Activated CD8-positive, alpha-beta memory T cell treated with anti-CD3 and anti-CD28 coated beads, Interleukin-2, amount 50 U/mL, for 1 hour (primary cell): ENCODE results near the gene MEGF11.

ENCODE experiments used
- DNase-seq: peaks from one replicate; pipeline ENCODE4 v3.0.0-alpha.2; 2020; ENCODE audit errors: extremely low read depth

MEGF11 gene

DNA sequence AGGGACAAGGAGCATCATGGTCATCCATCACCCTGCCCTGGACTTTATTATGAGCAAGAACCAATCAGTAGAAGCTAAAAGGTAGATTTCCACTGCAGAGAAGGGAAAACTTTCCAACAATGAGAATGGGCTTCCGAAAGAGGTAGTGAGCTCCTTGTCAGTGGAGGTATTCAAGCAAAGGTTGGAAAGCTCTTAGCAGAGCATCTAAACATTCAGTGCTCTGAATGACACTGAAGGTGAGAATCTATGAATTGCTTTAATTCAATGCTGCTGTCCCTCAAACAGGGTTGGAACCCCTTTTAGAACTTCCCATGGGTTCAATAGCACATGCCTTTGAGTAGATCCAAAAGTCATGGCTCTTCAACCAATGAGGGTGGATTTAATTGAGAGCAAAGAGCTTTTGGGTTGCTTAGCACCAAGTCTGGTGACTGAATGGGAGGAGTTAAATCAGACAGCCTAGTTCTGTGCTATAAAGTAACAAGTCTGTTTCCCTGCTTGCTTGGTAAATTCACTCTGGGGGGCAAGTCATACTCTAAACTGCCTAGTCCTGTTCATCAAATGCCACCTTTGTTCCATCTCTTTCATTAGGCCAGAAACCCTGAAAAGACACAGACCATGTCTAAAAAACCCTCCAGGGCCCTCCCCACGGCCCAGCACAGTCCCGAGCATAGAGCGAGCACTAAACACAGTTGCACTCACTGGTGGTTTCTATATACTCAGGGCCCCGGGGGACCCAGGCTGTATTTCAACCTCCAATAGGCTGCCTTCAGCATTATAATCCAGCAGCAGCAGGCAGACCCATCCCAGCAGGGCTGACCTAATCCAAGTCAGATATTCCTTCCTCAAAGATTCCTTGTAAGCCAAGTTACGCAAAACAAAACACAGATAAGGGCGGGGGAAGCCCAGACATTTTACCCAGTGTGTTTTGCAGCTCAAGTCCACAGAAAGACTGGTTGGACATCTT is 161.2 kb downstream of the MEGF11 start:
- DNase-seq: no peak

DNA sequence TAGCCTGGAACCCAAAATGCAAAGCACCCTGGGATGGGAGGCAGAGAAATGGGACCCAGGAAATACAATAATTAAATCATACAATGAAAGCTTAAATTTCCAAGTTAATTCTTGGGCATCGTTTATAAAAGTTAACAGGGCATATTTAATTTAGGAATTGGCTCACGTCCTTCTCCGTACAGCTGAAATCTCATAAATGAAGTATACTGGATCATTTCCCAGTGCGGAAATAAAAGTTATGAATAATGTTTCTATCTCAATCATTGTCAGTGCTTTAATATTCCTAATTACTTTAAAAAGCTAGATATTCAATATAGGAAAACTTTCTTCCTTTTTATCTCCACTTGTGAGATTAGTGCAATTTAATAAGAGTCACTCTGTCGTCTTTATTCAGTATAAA is 164.0 kb downstream of the MEGF11 start:
- DNase-seq: no peak

DNA sequence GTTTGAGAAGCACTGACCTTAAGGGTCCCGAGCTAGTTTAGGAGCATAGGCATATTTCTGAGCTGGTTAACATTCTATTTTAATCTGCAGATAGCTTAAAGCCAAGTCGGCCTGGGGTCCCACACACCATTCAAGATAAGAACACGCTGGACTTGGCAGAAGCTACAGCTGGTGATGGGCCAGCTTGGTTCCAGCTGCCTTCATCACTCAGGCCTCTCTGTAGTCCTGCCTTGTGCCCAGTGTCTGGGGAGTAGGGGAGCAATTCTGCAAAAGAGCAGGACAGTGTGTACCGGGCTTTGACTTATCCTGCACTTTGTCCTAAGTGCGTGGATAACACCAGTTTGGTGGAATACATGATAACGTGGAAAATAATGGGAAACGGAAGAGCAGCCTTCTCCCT is 164.5 kb downstream of the MEGF11 start:
- DNase-seq: no peak

DNA sequence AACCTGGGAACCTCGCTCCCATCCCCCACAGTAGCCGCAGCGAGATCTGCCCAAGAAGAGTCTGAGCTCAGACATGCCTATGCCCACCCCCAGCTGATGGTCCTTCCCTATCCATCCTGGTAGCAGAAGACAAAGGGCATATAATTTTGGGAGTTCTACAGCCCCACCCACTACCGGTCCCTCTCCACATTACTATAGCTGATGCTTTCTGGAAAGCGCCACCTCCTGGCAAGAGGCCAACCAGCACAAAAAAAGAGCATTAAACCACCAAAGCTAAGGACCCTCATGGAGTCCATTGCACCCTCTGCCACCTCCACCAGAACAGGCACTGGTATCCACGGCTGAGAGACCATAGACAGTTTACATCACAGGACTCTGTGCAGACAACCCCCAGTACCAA is 168.4 kb downstream of the MEGF11 start:
- no peak for DNase-seq

DNA sequence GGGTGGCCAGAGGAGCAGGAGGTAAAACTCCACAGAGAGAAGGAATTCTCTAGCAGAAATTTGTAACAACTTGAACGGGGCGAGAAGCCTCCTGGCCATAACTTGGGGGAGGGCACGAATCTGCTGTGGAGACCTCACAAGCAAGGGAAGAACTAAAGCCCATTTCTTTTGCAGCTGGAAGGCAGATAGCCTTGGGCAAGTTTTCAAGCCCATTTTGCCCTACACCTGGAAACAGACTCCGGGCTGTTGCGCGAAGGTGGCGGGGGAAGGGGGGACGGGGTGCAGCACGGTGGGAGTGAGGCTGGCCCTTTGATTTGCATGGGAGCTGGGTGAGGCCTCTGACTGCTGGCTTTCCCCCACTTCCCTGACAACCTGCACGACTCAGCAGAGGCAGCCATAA is 168.8 kb downstream of the MEGF11 start:
- no peak for DNase-seq

DNA sequence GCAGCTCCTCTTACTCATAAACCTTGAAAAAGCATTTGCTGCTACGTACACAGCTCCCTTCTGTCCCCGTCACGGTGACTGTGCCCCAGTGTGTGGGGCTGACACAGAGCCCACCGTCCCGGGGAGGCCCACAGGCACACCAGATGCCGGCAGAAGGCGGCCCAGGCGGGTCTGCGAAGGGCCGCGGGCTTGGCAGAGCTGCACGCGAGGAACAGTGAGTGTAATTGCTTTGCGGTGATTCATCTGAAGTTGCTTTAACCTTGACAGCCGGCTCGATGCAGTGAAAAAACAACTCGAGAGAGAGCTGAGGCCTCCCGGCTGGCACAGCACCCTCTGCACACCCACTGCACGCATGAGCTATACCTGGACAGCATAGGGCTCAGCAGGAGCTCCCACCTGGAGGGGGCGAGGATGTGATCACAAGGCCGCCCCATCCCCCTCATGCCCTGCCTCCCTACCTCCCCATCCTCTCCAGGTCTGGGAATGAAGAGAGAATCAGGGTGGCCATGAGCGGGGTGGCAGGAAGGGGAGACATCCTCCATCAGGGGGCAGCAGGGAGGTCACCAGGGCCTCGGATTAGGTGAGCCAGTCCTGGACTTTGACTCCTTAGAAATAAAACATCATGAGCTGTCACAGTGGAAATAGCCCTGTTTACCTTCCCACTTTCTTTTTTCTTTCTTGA is 172.7 kb downstream of the MEGF11 start:
- no peak for DNase-seq

DNA sequence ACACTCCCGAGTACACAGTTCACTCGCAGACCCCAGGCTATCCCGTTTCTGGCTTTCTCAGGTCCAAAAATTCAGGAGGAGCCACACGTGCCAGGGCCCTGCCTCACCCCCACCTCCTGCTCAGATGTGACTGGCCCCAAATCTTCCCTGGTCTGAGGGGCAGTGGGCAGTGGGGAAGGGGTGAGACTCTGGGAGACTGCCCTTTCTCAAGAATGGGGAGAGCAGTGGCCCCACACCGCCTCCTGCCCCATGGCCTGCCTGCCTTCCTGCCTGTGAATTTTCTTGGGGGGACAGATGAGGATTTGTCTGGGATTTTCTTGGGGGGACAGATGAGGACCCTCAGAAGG is 174.6 kb downstream of the MEGF11 start:
- no peak for DNase-seq

DNA sequence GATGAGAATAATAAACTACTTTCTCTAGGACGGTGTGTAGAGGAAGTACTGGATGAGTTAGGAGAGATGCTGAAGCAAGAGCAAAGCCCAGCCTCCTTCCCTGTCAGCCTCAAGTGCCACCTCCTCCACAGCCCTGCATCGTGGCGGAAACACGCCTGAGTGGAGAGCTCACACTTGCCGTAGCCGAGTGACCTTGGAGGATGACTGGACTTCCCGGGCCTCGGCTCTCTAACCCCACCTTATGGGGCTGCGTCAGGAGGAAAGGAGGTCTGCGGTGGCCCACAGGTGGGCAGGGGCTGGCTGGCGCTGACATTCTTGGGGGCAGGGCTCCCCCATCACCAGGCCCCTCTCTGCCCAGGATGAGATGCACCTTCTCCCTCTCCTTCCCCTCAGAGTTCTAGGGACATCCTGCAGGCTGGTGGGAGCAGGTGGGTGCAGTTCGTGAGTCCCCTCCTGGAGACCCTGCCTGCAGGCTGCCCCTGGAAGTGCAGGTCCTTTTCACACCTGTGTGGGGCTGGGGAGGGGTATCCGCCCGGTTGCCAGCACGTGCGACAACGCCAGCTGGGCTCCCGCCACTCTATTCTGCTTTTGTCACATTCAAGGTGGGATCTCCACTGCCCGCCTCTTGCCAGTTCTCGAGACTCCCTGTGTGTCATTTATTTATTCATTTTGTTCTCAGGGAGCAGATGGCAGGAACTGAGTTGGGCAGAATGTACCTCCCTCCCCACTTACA is 175.2 kb downstream of the MEGF11 start:
- no peak for DNase-seq

DNA sequence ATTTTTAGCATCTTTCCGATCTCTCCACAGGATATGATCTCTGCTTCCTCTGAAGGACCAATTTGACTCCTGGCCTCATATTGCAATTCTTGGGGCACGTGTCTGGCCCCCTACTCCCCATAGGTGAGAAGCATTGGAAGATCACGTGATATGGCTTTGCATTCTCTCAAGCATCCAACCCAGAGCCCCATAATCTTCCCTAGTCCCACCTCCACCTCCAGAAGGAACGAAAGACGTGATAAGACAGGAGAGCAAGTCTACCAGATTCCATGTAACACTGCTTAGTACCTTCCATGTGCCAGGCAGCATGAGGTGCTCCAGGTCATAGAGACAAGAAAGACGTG is 176.3 kb downstream of the MEGF11 start:
- DNase-seq: no peak

DNA sequence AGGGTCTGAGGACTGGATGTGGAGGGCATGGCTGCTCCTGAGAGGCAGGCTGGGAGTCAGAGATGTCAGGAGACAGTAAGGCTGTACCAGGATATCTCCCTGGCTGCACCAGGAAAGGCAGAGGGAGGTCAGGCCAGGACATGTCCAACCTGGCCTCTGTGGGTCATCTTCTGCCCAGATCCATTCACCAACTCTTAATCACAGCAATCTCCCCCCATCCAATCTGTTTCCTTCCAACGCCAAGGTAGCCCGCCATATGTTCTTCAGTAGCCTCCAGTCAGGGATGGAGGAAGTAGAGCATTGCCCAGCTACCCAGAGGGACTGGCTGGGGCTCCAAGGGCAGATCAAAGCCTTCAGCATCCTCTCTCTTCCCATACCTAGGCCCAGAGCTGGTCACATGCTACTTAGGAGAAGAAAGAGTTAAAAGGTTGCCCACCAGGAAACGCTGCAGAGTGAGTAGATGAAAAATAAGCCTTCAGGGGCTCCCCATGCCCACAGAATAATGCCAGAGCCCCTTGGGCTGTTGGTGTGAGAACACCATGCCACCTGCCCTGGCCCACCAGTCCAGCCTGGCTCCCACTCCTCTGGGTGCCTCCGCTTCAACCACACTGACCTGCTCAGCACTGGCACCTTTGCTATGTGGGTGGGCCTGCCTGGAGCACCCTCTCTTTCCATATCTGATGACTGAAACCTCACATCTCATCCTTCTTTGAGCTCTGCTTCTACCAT is 176.8 kb downstream of the MEGF11 start:
- DNase-seq: no peak

DNA sequence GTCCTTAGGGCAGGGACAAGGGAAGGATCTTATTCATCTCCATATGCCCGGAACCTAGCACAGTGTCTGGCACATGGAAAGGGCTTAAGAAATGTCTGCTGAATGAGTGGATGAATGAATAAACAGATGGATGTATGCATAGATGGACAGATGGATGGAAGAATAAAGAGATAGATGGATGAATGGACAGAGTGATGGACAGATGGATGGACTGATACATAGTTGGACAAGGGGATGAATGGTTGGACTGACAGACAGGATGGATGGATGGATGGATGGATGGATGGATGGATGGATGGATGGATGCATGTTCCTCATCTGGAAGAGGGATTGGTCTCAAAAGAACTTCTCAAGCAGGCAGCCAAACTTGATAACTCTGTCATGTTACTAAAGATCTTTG is 177.6 kb downstream of the MEGF11 start:
- no peak for DNase-seq

DNA sequence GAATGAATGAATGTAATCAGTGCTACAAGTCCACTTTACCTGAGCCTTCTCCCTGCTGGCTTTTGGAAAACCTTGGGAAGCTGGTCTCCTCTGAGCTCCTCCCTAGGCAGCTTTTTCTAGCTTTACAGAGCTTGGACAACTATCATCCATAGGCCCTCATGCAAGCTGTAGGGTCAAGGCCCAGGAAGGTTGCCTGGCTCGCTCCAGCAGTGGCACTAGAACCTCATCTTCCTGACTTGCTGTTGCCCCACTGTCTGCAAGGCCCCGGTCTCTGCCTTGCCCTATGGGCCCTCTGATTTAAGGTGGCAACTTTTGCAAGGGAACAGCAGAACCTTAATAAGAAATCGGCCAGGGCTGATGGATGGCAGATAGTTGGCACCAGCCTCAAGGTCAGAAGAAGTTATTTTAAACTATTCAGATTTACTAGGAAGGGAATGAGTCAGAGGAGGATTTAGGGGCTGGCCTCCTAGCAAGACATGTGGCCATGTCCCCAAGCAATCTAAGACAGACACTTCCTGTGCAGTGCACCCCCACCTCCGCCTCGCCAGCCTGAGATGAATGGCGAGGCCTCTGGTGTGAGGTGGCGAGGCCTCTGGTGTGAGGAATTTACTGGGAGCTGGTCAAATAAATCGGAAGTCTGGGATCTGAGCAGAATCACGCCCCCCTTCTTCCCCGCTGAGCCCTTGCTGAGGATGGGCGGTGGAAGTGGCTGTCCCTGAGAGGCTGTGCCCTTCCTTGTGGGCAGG is 180.8 kb downstream of the MEGF11 start:
- DNase-seq: no peak

DNA sequence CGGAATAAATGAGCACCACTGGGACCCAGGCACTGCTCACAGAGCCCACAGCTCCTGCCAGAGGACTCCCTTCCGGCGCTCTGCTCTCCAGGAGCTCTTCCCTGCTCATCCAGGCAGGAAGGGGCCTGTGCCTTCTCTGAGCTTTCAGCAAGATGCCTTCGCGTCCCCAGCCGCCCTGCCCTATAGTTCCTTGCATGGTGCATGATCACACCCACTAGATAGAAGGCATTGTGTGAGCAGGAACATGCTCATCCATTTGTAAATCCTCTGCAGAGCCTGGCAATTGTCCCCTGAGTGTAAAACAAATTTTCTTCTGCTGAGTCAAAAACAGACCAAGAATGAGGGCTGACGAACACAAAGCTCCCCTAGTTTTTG is 181.6 kb downstream of the MEGF11 start:
- DNase-seq: no peak

DNA sequence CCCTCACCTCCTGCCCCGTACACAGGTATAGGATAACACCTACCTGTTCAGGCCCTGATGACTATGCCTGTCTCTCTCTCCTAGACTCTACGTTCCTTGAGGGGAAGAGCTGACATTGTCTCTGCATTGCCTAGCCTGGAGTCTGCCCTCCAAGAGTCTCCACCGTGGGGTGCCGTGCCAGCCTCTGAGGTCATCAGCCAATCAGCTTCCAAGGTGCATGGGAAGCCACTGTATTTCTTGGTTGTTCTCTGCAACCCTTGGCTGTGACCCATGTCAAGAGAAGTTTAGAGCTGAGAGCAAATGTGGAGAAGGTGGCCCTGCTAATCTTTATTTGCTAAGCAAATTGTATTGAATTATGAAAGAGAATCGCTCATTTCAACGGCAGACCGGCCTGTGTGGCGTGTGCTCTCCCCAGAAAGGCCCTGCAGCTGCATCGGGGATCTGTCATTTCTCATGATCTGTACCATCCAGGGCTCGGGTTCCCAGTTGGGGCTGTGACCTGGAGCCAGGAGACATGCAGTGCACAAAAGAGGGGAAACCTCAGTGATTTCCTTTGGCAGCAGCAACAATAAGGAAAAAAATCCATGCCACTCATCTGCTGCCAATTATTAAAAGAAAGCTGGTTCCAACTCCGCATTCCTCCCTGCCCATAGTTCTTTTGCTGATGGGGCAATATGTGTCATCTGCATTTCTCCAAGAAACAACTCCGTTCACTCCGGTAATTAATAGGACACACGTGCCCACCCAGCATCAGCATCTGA is 182.2 kb downstream of the MEGF11 start:
- no peak for DNase-seq

DNA sequence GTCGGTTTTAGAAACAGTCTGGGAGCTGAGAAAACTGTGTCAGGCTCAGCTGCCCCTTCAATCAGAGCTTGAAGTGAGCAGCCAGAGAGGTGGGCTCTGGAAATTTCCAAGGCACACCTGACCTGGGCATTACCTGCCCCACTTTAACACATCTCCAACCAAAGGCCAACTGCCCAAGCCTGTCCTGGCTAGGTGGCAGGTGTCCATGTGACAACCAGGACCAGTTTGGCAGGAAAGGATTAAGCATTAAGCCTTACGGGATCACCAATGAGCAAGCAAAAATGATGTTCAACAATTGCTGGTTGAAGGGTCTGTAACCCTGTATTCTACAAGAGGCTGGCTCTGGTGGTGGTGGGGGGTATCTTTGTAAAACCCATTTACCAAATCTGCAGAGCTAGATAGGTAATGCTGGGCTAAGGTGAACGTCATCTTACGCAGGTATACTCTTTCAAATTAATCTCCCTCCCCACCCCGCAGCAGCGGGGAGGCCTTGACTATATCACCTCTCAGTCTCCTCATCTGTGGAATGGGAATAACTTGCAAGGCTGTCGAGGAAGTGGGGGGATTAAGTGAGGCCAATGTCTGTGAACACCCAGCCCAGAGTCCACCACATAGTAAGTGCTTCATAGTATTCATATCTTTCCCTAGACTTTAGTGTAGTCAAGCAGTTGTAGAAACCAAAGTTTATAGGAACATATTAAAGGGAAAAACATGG is 183.2 kb downstream of the MEGF11 start:
- DNase-seq: no peak

DNA sequence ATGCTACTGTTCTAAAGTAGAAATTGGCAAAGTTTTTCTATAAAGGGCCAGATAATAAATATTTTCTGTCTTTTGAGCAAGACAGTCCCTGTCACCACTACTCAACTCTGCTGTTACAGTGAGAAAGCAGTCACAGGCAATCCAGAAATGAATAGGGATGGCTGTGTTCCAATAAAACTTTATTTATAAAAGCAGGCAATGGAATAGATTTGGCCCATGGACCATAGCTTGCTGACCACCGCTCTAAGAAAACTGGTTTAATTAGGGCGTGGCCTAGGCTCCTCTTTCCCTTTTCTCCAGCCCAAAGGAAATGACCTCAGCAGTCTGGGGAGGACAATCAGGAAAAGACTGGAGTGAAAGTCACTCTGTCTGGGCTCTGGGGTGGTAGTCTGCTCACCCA is 183.8 kb downstream of the MEGF11 start:
- DNase-seq: no peak

DNA sequence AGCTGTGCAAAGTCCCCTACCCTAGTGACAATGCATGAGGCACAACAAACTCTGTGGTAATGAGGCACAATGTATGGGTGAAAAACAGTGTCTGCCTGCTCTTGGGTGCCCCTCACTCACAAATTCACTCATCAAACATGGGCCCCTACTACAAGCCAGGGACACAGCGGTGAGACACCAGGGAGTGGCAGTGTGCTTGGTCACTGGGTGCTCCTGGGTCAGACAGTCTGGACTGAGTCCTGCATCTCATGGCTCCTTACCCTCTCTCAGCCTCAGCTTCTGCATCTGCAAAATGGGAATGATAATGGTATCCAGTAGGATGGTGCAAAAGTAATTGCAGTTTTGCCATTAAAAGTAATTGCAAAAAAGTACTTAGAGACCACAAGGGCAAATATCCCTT is 184.7 kb downstream of the MEGF11 start:
- DNase-seq: no peak

DNA sequence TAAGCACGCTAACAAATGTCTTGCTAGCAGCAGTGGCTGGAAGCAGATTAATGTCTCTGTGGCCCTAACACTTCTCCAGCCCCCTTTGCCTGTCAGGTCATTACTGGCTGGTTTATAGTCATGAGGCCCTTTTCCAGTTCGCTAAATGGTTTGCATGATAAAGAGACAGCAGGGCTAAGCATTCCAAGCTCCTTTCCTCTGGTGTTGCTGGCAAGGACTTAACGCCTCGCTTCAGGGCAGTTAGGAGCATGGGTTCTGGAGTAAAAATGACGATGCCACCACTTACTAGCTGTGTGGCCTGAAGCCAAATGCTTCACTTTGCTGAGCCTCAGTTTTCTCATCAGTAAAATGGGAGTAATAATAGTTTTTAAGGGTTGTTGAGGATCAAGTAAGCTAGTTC is 185.9 kb downstream of the MEGF11 start:
- DNase-seq: no peak

DNA sequence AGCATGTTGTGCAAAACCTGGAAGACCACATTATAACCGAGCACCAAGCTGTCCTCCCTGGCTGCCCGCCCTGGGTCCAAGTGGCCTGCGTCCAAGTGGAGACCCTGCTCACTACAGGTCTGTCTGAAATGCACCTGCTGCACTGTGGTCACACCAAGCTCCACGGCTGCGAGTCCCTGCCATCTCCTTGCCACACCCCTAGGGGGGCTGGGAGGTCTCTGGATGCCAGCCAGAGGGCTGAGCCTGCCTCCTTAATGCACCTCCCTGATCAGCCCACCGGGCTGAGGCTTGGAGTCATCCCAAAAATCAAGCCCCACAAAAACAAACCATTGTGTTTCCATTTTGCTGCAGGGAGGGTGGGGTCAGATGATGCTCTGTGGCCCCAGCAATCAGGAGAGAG is 187.1 kb downstream of the MEGF11 start:
- DNase-seq: no peak

DNA sequence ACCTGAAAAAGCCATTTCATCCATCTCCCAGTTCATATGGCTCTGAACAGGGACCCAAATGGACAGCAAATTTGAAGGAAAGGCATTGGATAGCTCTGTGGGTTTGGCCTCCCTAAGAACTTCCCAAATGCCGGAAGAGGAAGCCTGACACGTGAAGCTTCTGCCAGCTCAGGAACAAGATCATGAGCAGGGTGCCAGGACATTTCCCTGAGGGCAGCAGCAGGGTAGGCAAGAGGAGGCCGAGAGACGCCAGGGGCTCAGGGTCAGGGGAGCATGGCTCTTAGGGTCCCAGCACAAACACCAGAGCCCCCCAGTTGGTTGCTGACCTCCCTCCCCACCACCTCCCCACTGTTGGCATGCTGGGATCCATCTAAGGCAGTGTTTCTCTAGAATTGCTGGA is 187.5 kb downstream of the MEGF11 start:
- DNase-seq: no peak
